Stimulated activated CD4-positive, alpha-beta T cell treated with anti-CD3 and anti-CD28 coated beads, TNF-alpha, amount 100 ng/mL, for 48 hours (primary cell): ENCODE results near the gene ADAM12.

Source experiments
- DNase-seq, 3 donors: peaks; one replicate each; pipeline ENCODE4 v3.0.0-alpha.2; 2020; ENCODE audit warnings: low read depth in 3 of 3

ADAM12 gene

DNA sequence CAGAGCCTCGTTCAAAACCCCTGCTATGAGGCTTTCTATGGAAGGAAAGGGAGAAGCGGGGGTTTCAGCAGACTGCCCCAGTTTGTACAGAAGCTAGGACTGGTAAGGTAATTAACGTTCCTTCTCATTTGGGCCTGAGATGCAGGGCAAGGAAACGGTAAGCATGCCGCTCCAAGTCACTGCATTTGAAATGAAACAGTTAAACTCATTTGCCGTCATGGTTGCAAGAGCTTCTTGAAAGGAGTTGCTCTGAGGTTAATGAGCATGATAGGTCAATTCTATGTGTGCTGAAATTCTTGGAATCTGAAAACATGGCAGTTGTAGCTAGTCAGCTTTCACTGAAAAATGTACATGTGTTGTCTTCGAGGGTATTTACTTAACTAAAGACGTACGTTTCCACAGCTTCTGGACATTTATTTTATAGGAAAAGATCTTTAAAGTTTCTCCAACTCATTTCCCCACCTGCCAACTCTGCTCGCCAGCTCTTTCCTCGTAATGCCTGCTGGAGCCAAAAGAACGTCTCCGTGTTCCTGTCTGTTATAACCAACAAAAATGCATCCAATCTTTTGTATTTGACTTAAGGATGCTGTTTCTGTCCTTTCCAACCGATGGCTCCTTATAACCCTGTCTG lies 73.3 kb downstream of the ADAM12 start:
- no peak for DNase-seq

GRCh38 chr10:126312167-126312566 lies 76.1 kb downstream of the ADAM12 start:
- DNase-seq: no peak

DNA sequence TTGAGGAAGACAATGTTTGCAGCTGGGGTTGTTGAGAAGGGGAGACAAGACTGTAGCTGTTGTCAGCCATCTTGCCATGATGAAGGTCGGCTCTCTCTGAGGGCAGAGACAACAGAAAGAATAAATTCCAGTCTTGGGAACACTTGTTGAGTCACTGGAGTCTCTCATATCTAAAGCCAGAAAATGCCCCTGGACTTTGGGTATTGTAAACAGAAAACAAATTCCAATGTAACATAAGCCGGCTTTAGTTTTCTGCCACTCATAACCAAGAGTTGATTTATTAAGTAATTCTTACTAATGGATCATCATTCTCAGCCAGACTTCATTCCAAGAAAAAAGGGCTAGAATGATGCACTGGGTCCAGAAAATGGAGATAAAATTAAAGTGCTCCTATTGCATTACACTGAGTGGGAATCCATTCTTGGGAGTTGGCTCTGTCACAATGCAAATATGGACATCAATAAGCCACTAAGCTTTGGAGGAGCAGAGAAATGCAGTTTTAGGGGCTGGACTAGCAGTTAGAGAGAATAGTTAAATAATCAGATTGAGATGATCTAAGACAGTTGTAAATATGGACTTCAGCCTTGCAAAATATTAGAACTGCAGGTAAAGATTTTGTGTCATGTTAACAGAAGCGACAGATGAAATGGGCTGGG lies 78.9 kb downstream of the ADAM12 start:
- DNase-seq: no peak

- DNase-seq: no peak
Observed at GRCh38 chr10:126302826-126303665, 85.2 kb downstream of the ADAM12 start.

DNA sequence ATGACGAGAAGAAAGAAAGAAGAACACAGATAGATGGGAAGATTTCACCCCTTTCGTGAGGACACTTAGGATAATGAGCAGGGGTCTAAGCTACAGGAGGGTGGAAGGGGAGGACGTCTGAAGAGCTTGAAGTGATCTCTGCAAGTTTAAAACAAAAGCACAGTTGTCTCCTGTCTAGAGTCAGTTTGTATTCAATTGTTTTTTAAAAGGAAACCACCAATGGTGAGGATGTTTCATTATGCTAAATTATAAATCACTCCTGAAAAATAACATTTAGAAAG lies 85.9 kb downstream of the ADAM12 start:
- DNase-seq: no peak

GRCh38 chr10:126301701-126302475 lies 86.4 kb downstream of the ADAM12 start:
- DNase-seq: no peak

GRCh38 chr10:126294451-126294850 lies 93.8 kb downstream of the ADAM12 start:
- DNase-seq: no peak

DNA sequence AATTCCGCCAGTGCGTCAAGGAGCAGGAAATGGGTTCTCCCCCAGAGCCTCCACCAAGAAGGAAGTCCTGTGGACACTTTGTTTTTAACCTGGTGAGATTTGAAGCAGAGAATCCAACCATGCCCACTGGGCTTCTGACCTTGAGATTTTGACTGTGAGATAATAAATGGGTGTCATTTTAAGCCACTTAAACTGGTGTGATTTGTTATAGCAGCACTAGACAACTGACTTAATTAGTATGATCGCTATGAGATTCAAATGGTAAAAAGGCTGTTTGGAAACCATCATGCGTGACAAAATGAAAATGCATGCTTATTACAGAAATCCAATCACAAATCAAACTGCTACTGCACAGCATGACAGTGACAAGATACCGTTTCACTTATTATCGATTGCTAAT lies 98.0 kb downstream of the ADAM12 start:
- no peak for DNase-seq

DNA sequence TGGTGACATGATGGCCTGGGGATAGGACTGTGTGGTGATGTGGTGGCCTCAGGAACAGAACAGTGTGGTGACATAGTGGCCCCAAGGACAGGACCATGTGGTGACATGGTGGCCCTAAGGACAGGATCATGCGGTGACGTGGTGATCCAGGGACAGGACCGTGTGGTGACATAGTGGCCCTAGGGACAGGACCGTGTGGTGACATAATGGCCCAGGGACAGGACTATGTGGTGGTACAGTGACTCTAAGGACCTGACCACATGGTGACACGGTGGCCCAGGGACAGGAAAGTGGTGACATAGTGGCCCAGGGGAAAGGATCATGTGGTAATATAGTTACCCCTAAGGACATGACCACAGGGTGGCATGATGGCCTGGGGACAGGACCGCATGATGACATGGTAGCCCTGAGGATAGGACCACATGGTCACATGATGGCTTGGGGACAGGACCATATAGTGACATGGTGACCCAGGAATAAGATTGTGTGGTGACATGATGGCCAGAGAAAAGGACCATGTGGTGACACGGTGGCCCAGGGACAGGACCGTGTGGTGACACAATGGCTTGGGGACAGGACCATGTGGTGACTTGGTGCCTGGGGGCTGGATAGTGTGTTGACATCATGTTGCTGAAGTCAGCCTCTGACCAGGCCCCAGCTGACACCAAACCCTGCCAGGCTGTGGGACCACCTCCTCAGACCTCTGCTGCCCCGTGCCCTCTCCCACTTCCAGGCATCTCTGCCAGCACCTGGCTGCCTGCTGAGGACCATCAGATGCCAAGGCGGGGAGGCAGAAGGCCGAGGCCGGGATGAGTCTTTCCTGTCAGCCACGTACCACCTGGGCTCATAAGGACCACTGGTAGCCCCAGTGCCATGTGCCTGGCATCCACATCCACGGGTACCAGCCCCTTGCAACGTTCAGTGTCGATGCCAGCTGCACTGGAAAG lies 99.5 kb downstream of the ADAM12 start:
- no peak for DNase-seq

DNA sequence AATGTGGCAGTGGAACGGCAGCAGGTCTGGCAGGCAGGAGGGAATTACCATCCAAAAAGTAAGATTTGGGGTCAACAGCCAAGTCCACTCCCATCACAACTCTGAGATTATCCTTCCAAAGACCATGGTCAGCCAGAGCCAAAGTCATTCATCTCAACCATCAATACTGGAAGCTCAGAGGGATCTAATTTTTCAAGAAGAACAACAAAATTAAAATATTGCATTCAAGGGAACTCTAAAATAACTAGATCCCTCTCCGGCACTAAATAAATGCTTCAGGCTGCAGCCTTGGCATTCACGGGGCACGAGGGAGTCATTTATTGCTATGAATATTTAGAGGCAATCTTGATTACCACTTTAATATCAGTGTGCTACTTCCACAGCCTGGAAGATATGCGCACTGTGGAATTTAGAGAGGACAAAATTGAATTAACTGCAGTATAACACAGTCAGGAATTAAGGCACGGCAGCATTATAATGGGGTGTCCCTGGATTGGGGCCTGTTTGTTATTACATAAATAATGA lies 102.0 kb downstream of the ADAM12 start:
- no peak for DNase-seq

DNA sequence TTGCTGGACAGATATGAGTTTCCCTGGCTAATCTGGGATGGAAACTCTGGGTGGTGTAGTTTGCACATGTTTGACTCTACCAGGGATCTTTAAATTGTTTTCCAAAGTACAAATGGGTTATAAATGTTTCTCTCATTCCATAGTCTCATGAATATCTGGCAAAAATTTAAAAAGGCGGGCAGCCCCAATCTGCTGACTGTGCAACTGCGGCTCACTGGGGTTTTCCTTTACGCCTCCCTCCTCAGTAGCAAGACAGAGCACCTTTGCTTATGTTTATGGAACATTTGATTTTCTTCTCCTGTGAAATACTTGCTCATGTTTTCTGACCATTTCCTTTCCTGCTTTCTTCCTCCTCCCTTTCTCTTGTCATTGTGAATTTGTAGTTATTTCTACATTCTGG lies 105.0 kb downstream of the ADAM12 start:
- no peak for DNase-seq

- no peak for DNase-seq
Observed at GRCh38 chr10:126278851-126279250, 109.4 kb downstream of the ADAM12 start.

DNA sequence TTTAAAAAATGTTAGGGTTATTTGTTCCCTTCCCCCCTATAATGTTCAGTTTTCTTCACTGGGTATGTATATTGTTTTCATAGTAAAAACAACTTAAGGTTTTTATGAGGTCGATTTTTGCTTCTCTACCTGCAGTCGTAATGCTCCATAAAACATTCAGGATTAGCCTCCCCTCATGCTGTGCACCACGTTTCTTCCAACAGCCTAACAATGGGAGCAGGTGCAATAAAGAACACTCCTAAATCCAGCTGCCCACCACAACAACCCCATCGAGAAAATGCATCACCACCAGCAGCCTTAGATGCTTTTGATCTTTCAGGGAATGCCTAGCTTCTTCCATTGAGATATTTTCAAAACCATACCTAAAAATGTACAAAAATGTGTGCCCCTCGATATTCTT lies 111.1 kb downstream of the ADAM12 start:
- no peak for DNase-seq

GRCh38 chr10:126272526-126272925 lies 115.8 kb downstream of the ADAM12 start:
- no peak for DNase-seq

GRCh38 chr10:126270111-126270510 lies 118.2 kb downstream of the ADAM12 start:
- DNase-seq: no peak

DNA sequence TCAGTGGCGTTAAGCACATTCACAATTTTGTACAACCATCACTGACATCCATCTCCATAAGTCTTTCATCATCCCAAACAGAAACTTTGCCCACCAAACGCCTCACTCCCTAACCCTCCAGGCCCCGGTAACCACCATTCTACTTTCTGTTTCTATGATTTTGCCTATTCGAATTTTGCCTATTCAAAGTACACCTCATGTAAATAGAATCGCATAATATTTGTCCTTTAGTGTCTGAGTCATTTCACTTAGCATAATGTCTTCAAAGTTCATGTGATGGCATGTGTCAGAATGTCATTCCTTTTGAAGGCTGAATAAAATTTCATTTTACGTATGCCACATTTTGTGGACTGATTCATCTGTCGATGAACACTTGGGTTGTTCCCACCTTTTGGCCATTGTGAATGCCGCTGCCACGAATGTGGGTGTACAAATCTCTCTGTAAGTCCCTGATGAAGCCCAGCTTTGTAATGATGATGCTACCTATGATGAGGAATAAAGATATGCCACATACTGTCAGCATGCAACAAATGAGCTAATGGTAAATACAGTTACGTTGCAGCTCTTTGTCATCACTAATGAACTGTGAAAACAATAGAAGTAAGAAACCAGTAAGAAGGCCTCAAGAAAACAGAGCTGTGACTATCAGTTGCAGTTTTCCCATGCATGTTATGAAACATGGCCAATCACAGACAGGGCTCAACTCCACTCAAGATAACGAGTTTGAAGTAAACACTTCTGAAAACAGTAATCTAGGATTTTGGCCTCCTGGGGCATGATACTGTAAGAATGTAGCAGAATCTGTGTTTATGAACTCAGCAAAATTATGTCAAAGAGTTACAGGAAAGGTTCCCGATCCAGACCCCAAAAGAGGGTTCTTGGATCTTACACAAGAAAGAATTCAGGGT lies 120.0 kb downstream of the ADAM12 start:
- DNase-seq: no peak

DNA sequence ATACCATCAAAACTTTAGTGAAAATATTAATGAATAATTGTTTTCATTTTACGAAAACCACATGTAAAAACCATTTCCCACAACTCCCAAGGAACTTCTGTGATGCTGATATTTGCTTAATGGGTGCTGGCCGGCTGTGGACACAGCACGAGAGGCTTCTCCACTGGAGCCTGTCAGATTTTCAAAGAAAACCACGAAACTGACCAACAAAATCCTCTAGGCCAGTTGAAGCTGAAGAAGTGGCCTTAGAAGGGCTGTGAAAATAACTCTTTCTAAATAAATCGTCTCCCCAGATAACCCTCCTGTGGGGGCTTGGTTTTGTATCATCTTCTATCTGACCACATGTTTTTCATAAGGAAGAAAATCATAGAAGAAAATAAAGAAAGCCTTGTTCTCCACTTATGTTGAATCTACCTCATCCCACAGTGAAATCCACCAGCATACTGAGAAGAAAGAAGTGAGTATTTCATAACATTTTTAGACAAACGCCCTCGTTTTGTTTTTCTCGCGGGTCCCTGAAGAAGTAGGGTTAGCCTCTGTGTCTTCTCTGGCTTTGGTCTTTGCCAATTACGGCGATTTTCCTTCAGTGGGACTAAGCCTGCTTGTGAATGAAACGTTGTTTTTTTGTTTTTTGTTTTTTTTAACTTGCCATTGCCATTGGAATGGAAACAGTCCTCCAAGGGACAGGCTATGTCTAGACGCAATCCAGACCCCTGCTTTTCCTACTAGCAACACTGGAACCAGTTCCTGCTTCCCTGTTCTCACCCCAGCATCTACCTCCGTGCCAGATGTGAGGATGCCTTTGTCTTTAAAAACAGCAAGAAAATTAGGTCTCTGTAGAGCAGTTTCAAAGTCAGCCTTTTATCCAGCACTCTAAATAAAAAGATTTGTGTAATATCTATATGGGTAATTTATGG lies 123.9 kb downstream of the ADAM12 start:
- DNase-seq: no peak

DNA sequence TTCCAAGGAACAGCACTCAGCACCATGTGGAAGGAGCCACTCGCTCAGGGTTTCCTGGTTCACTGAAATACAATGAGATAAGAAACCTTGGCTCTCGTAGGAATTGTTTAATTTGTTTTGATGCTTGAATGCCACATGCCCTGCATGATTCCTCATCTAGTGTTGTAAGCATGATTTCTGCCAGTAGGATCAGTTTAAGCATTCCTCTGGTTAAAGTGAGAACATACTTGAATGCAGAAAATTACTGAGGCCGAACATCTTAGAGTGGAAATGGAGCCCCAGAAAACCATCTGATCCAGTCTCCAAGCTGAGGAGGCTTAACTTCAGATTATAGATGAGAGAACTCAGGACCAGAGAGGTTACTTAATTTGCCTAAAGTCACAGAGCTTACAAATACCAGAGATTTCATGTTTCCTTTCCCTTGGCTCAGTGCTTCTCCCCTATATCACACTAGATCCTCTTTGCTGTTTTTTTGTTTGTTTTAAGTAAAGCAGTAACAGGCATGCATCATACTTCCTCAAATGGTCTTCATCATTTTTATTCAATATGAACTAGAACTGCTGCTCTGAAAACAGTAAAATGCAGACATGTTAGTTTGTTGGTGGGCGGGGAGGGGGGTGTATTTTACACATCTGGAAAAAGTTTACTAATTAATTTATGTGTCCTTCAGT lies 125.1 kb downstream of the ADAM12 start:
- DNase-seq: no peak
